ENCODE data around the gene CCDC186. TPM values are rescaled to one million over a fixed set of nuclear protein-coding genes. Genes with fewer than 3 reads are reported as not detected.

Gene CCDC186
- total RNA-seq, 1 donor from 2014 or later, result 39.2 TPM

DNA sequence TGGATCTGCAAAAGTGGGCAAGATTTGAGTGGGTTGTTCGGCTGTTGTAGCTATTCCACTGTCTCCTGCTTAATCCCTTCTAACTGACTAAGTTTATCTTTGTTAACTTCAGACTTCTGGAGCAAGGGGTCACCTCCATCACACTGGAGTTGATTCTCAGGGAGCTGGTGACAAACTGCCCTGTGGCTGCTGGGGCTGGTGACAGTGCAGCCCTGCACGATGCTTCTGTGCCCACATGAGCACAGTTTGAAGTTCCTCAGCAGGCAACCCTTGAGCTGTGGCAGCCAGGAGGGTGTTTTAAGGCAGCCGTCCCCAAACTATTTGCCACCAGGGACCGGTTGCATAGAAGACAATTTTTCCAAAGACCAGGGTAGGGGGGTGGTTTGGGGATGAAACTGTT is 89.8 kb downstream of the CCDC186 start:
- H3K4me1 Mint-ChIP-seq, result no peaks in the 10 kb centered on the region
- TF ChIP-seq, protein P1, sequence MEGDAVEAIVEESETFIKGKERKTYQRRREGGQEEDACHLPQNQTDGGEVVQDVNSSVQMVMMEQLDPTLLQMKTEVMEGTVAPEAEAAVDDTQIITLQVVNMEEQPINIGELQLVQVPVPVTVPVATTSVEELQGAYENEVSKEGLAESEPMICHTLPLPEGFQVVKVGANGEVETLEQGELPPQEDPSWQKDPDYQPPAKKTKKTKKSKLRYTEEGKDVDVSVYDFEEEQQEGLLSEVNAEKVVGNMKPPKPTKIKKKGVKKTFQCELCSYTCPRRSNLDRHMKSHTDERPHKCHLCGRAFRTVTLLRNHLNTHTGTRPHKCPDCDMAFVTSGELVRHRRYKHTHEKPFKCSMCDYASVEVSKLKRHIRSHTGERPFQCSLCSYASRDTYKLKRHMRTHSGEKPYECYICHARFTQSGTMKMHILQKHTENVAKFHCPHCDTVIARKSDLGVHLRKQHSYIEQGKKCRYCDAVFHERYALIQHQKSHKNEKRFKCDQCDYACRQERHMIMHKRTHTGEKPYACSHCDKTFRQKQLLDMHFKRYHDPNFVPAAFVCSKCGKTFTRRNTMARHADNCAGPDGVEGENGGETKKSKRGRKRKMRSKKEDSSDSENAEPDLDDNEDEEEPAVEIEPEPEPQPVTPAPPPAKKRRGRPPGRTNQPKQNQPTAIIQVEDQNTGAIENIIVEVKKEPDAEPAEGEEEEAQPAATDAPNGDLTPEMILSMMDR (IDR thresholded peaks at IDR 0.05; ENCODE audit: unreplicated experiment), result no peak
- H3K27me3 Mint-ChIP-seq (ENCODE audit: low read depth), result peaks cover 1% of the 10 kb centered on the region
- peaks cover 4% of the 10 kb centered on the region for H3K9me3 Mint-ChIP-seq
- H3K36me3 Mint-ChIP-seq, result no peaks in the 10 kb centered on the region
- no peak overlapping the region for H3K27ac Mint-ChIP-seq
- no peak overlapping the region for H3K4me3 Mint-ChIP-seq
- no peak for DNase-seq (ENCODE audit: low spot score in 2 of 2, unreplicated experiment in 2 of 2)

GRCh38 chr10:114083040-114083439 is 91.0 kb downstream of the CCDC186 start:
- Mint-ChIP-seq H3K27me3 (ENCODE audit: low read depth) (peaks cover 2% of the 10 kb centered on the region), H3K27ac (no peak overlapping the region), H3K4me1 (no peaks in the 10 kb centered on the region), H3K9me3 (peaks cover 4% of the 10 kb centered on the region), H3K36me3 (no peaks in the 10 kb centered on the region), H3K4me3 (no peak overlapping the region)
- TF ChIP-seq, protein P1 (IDR thresholded peaks at IDR 0.05; ENCODE audit: unreplicated experiment), result no peak
- no peak for DNase-seq (ENCODE audit: low spot score in 2 of 2, unreplicated experiment in 2 of 2)

GRCh38 chr10:114081911-114082583 is 92.0 kb downstream of the CCDC186 start:
- Mint-ChIP-seq H3K27me3 (ENCODE audit: low read depth) (peaks cover 4% of the 10 kb centered on the region), H3K4me1 (no peaks in the 10 kb centered on the region), H3K27ac (no peak overlapping the region), H3K36me3 (no peaks in the 10 kb centered on the region), H3K4me3 (no peak overlapping the region), H3K9me3 (peaks cover 4% of the 10 kb centered on the region)
- TF ChIP-seq, protein P1 (IDR thresholded peaks at IDR 0.05; ENCODE audit: unreplicated experiment), result no peak
- no peak for DNase-seq (ENCODE audit: low spot score in 2 of 2, unreplicated experiment in 2 of 2)

DNA sequence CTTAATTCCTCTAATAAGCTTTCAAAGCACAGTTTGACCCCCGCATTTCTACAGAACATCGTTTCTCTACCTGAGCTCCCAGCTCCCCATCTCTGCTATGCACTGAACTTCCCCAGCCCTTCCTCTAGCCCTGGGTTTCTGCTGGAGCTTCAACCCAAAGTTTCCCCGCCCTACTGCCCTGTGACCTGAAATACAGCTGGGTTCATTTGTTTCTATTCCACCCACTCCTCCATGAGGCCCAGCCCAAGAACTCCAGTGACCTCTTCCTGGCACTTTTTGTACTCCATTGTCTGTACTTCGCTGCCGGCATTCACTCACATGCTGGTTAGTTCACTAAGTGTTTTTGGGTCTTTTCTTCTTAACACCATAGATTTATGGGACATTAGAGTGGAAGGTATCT is 94.6 kb downstream of the CCDC186 start:
- TF ChIP-seq, protein P1 (IDR thresholded peaks at IDR 0.05; ENCODE audit: unreplicated experiment), result no peak
- Mint-ChIP-seq H3K36me3 (no peaks in the 10 kb centered on the region), H3K27me3 (ENCODE audit: low read depth) (peaks cover 8% of the 10 kb centered on the region), H3K4me3 (no peak overlapping the region), H3K4me1 (no peaks in the 10 kb centered on the region), H3K9me3 (peaks cover 7% of the 10 kb centered on the region), H3K27ac (no peak overlapping the region)
- DNase-seq (ENCODE audit: low spot score in 2 of 2, unreplicated experiment in 2 of 2), result no peak

DNA sequence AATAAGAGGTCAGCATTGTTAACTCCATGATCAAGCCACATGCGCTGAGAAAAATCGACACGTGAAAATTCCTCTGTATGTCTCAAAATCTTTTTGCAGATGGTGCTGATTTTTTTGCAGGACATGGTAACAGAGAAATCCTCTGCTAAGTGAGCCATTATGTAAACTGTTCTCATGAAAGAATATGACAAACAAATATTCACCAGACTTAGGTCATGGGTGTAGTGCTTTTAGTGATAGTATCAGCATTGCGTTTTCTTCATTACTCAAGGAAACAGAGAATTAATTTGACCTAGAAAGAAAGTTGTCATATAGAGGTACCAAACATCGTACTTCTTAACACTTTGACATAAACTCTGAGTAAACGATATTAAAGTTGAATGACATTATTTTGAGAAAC is 95.7 kb downstream of the CCDC186 start:
- Mint-ChIP-seq H3K36me3 (no peaks in the 10 kb centered on the region), H3K4me3 (no peak overlapping the region), H3K4me1 (no peaks in the 10 kb centered on the region), H3K27me3 (ENCODE audit: low read depth) (peaks cover 8% of the 10 kb centered on the region), H3K9me3 (peaks cover 3% of the 10 kb centered on the region), H3K27ac (no peak overlapping the region)
- TF ChIP-seq, protein P1 (IDR thresholded peaks at IDR 0.05; ENCODE audit: unreplicated experiment), result no peak
- DNase-seq (ENCODE audit: low spot score in 2 of 2, unreplicated experiment in 2 of 2), result no peak

Data from mesothelial cell of epicardium (in vitro differentiated cells).